HG03159 (cell line): ENCODE measurements around the gene SOX30.

Source experiments
- ATAC-seq: cut with Tn5 transposase; IDR thresholded peaks from one replicate; pipeline ENCODE4 v1.9.1; 2021; ENCODE audit warnings: mild to moderate bottlenecking, moderate library complexity; ENCODE audit not compliant: unreplicated experiment

The SOX30 gene

GRCh38 chr5:157665467-157666070 lies 13.3 kb upstream of the SOX30 start:
- no peak for ATAC-seq

- ATAC-seq = no peak
Measured at GRCh38 chr5:157659868-157660660, 7.8 kb upstream of the SOX30 start.

GRCh38 chr5:157658893-157659292 lies 6.7 kb upstream of the SOX30 start:
- ATAC-seq = no peak

DNA sequence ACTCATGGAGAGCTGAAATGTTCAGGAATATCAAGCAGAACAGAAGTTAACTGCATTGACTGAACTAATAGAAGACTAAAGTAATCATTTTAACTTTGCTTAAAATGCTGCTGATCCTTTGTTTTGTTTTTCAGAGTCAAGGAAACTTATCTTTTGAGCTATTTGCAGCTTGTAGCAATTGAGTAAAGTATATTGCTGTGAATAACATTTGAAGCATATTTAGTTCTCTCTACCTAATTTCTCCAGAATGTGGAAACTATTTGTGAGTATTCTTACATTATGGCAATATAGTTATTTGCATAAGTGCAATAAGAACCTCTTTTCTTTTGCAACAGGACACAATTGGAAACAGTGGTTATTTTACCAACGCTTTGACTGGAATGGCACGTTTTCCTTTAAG lies 5.3 kb upstream of the SOX30 start:
- no peak for ATAC-seq

GRCh38 chr5:157651623-157652376 lies 438 bp downstream of the SOX30 start:
- peak; percentile 65 for ATAC-seq

GRCh38 chr5:157650991-157651611 lies 1.1 kb downstream of the SOX30 start:
- no peak for ATAC-seq

DNA sequence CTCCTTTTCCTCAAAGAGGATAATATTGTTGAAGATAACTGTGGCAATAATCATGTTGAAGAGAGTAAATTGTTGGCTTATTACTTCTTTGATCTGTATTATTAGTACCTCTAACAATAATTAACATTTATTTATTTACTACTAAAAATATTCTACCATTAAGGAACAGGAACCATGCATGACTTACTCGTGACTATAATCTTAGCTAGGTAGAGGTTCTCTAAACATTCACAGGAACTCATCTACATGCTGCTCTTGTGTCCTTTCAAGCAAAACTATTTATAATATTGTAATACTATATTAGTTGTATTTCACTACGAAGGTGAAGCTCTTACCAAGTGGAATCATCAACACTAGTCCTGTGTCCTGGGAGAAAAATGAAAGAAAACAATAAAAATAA lies 3.1 kb downstream of the SOX30 start:
- no peak for ATAC-seq

- no peak for ATAC-seq
Measured at GRCh38 chr5:157648275-157648990, 3.8 kb downstream of the SOX30 start.

DNA sequence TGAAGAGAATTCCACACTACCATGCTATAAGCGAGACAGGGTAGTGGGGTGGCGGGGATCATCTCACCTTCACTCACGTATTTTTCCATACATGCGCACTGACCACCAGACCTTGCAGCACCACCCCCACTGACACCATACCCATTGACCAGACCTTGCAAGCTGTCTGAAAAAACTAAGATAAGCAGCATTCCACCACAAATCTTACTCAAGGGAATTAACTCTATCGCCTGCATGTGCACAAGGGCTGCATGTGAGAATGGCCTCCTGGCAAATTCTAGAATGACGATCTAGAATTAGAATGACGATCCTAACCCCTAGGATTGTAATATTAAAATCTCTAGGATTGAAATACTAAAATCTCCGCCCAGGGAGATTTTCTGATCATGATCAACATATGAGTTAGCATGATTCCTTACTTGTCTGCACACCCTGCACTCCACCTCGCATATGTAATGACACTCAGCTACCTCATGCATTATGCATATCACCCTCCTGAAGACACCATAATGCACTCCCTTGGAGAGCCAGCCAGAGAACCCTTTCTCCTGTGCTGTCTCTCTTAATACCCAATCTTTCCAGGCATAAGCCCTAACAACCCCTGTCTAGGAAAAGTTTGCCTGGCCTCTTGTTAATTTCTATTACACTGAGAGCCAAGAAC lies 11.7 kb downstream of the SOX30 start:
- no peak for ATAC-seq

GRCh38 chr5:157630341-157630740 lies 21.9 kb downstream of the SOX30 start:
- ATAC-seq = no peak

- ATAC-seq = no peak
Measured at GRCh38 chr5:157626831-157627230, 25.4 kb downstream of the SOX30 start.

DNA sequence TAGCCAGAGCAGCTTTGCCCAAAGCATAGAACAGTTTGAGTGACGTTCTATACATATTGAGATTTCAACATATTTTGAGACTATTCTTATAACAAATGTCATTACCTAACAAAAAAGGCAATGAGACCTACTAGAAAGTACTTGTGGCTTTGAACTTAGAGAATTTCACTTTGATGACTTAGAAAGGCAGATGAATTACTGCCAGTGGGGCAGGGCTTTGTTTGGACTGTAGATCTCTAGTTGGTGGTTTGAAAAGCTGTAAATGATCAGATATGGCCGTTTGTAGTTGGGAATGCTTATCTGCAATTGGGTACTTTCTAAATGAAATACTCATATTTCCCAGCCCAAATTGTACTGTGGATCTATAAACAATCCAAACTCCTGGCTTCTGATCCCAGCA lies 28.1 kb downstream of the SOX30 start:
- ATAC-seq = no peak

DNA sequence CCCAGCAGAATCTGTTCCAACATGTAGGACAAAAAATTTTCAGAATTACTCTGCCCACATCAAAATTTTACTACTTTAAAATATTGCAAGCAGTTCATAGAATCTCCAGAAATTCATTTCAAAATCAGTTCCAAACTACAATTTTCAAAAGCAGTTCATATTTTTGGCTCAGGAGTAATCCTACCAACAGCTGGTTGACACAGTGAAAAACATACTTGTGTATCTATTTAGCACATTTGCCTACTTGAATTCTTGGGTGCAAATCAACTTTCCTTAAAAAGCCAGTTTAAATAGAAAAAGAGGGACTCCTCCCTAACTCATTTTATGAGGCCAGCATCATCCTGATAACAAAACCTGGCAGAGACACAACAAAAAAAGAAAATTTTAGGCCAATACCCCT lies 31.5 kb downstream of the SOX30 start:
- ATAC-seq = no peak

GRCh38 chr5:157618191-157618765 lies 34.0 kb downstream of the SOX30 start:
- ATAC-seq = no peak

GRCh38 chr5:157616785-157617184 lies 35.5 kb downstream of the SOX30 start:
- ATAC-seq = no peak

GRCh38 chr5:157613385-157614245 lies 38.6 kb downstream of the SOX30 start:
- ATAC-seq = no peak

- ATAC-seq = no peak
Measured at GRCh38 chr5:157612581-157612980, 39.7 kb downstream of the SOX30 start.

- ATAC-seq = peak; percentile 60
Measured at GRCh38 chr5:157611571-157612476, 40.4 kb downstream of the SOX30 start.
